HCT116 (cell line): Measurements from ENCODE around the gene LRRC43. TPM values are rescaled to one million over a fixed set of nuclear protein-coding genes. Genes with fewer than 3 reads are reported as not detected.

Source experiments
- ATAC-seq: fragments of 200-7000 bp; cut with Tn5 transposase; 2 replicates; pipeline ENCODE4 v1.9.1; 2020; ENCODE audit warnings: mild to moderate bottlenecking, moderate library complexity
- BruUV-seq: library from RNA; stranded (reverse); fragments of 400-500 nt; replicated peaks from 2 replicates; lab custom pipeline; 2021; lab: Mats Ljungman, UMichigan
- CTCF ChIA-PET: fragments of 300-600 bp; sonication (Branson Sonifier 250); formaldehyde crosslinking; loops from one replicate; lab custom pipeline; 2021; ENCODE audit warnings: antibody characterized with exemption; lab: Charles Lee
- POLR2A ChIA-PET: fragments of 300-600, 350-600 bp; sonication (Branson Sonifier 250); formaldehyde crosslinking; loops from one replicate; lab custom pipeline; 2021; ENCODE audit warnings: antibody characterized with exemption; lab: Charles Lee
- RAD21 ChIA-PET, 2 experiments: fragments of 300-600 bp; sonication (Branson Sonifier 250); formaldehyde crosslinking; loops; one replicate each; lab custom pipeline; 2023; ENCODE audit warnings: low total read pairs in 2 of 2; ENCODE audit not compliant: uncharacterized antibody in 2 of 2, unreplicated experiment in 2 of 2, low non-redundant PET in 1 of 2; lab: Charles Lee
- DNase-seq: peaks from one replicate; pipeline ENCODE4 v3.0.0-alpha.2; 2010; ENCODE audit warnings: low read depth, low spot score
- H2AFZ ChIP-seq: fragments of 200-600 bp; shearing (Covaris generic), sonication (generic); 2 replicates; pipeline ENCODE4 v1.6.1; 2017; ENCODE audit warnings: low read depth, mixed run types, mixed read lengths, antibody characterized with exemption, low read length; ENCODE audit not compliant: poor library complexity, severe bottlenecking
- H3K27ac ChIP-seq: 2 replicates; pipeline ENCODE4 v1.5.1; 2012; ENCODE audit warnings: low read depth, low read length
- H3K27me3 ChIP-seq: fragments of 200-600 bp; sonication (generic); 2 replicates; pipeline ENCODE4 v1.6.1; 2016; ENCODE audit warnings: mixed run types, low read length, mixed read lengths; ENCODE audit not compliant: insufficient read depth
- H3K36me3 ChIP-seq, 2 experiments: fragments of 200-500 bp in 1 of 2; fragments of 200-600 bp in 1 of 2; sonication (Bioruptor generic) in 1 of 2; sonication (generic) in 1 of 2; 2 replicates each; pipeline versions ENCODE4 v1.5.1 to v1.6.1; 2014 to 2016; ENCODE audit warnings: low read length in 2 of 2, inconsistent platforms in 1 of 2, mixed read lengths in 1 of 2, mixed run types in 1 of 2; ENCODE audit not compliant: insufficient read depth in 2 of 2, control insufficient read depth in 1 of 2
- H3K4me1 ChIP-seq, 2 experiments: fragments of 200-600 bp in 1 of 2; sonication (generic) in 1 of 2; 2 replicates each; pipeline versions ENCODE4 v1.5.1 to v1.6.1; 2012 to 2017; ENCODE audit warnings: low read length in 2 of 2, inconsistent platforms in 1 of 2, mild to moderate bottlenecking in 1 of 2, mixed read lengths in 1 of 2, mixed run types in 1 of 2, moderate library complexity in 1 of 2; ENCODE audit not compliant: insufficient read depth in 2 of 2, control insufficient read depth in 1 of 2
- H3K4me2 ChIP-seq: fragments of 200-600 bp; sonication (generic); 2 replicates; pipeline ENCODE4 v1.6.1; 2017; ENCODE audit warnings: mixed run types, low read length, mixed read lengths
- H3K4me3 ChIP-seq, 2 experiments: fragments of 200-600 bp in 1 of 2; sonication (generic) in 1 of 2; replicated peaks in 1 of 2; 2 replicates each; pipeline ENCODE4 v1.5.1; 2011 to 2016; ENCODE audit warnings: low read length in 2 of 2, control low read depth in 1 of 2, low read depth in 1 of 2, mild to moderate bottlenecking in 1 of 2, mixed read lengths in 1 of 2, mixed run types in 1 of 2
- H3K79me2 ChIP-seq: fragments of 200-600 bp; sonication (generic); 2 replicates; pipeline ENCODE4 v1.6.1; 2017; ENCODE audit warnings: mild to moderate bottlenecking, mixed run types, low read length, moderate library complexity, mixed read lengths; ENCODE audit not compliant: insufficient read depth
- H3K9ac ChIP-seq: fragments of 200-600 bp; sonication (generic); 2 replicates; pipeline ENCODE4 v1.6.1; 2016; ENCODE audit warnings: low read length, mixed read lengths
- H3K9me2 ChIP-seq: fragments of 200-600 bp; sonication (generic), shearing (Covaris generic); 2 replicates; pipeline ENCODE4 v1.6.1; 2017; ENCODE audit warnings: mixed run types, mild to moderate bottlenecking, moderate library complexity; ENCODE audit not compliant: insufficient read depth
- H3K9me3 ChIP-seq, 2 experiments: fragments of 200-500 bp in 1 of 2; fragments of 200-600 bp in 1 of 2; sonication (Bioruptor generic) in 1 of 2; sonication (generic) in 1 of 2; 2 replicates each; pipeline ENCODE4 v1.6.1; 2014 to 2017; ENCODE audit warnings: low read length in 2 of 2, mixed read lengths in 2 of 2, inconsistent platforms in 1 of 2, low read depth in 1 of 2, mild to moderate bottlenecking in 1 of 2, mixed run types in 1 of 2, moderate library complexity in 1 of 2; ENCODE audit not compliant: control insufficient read depth in 1 of 2, insufficient read depth in 1 of 2
- H4K20me1 ChIP-seq: fragments of 200-600 bp; sonication (generic), shearing (Covaris generic); 2 replicates; pipeline ENCODE4 v1.6.1; 2017; ENCODE audit warnings: mixed run types, mild to moderate bottlenecking, moderate library complexity; ENCODE audit not compliant: insufficient read depth
- CBX3 ChIP-seq: IDR thresholded peaks from 2 replicates; pipeline ENCODE4 v1.6.1; 2012; ENCODE audit warnings: low read depth
- CEBPB ChIP-seq: IDR thresholded peaks from 2 replicates; pipeline ENCODE4 v1.6.1; 2012; ENCODE audit warnings: low read depth
- ELF1 ChIP-seq: IDR thresholded peaks from 2 replicates; pipeline ENCODE4 v1.6.1; 2012; ENCODE audit warnings: low read depth, borderline replicate concordance
- EZH2 ChIP-seq: fragments of 200-600 bp; sonication (generic); IDR thresholded peaks from 2 replicates; pipeline ENCODE4 v1.6.1; 2017; ENCODE audit warnings: antibody characterized with exemption, mixed run types
- FOSL1 ChIP-seq: IDR thresholded peaks from 2 replicates; pipeline ENCODE4 v1.6.1; 2012; ENCODE audit warnings: low read depth
- JUND ChIP-seq: IDR thresholded peaks from 2 replicates; pipeline ENCODE4 v1.6.1; 2012
- POLR2A ChIP-seq: IDR thresholded peaks from 2 replicates; pipeline ENCODE4 v1.7.0; 2011; ENCODE audit warnings: borderline replicate concordance; ENCODE audit not compliant: insufficient read depth, insufficient read length; ENCODE audit errors: extremely low read depth
- POLR2AphosphoS5 ChIP-seq: IDR thresholded peaks from 2 replicates; pipeline ENCODE4 v1.6.1; 2011; ENCODE audit warnings: mild to moderate bottlenecking, low read depth, low read length, moderate library complexity
- RAD21 ChIP-seq: IDR thresholded peaks from 2 replicates; pipeline ENCODE4 v1.6.1; 2012; ENCODE audit warnings: low read depth, mild to moderate bottlenecking
- SIN3A ChIP-seq: IDR thresholded peaks from 2 replicates; pipeline ENCODE4 v1.6.1; 2012; ENCODE audit warnings: low read depth
- SP1 ChIP-seq: IDR thresholded peaks from 2 replicates; pipeline ENCODE4 v1.6.1; 2012; ENCODE audit warnings: low read depth
- SRF ChIP-seq: IDR thresholded peaks from 2 replicates; pipeline ENCODE4 v1.6.1; 2012; ENCODE audit warnings: low read depth
- YY1 ChIP-seq: IDR thresholded peaks from 2 replicates; pipeline ENCODE4 v1.6.1; 2011; ENCODE audit warnings: low read length, low read depth, moderate library complexity, mild to moderate bottlenecking; ENCODE audit not compliant: insufficient replicate concordance; ENCODE audit errors: extremely low read depth
- ZFX ChIP-seq: fragments of 450-650 bp; IDR thresholded peaks from 2 replicates; pipeline ENCODE4 v1.6.1; 2017
- intact Hi-C: fragments of 100-400 bp; cut with micrococcal nuclease; formaldehyde crosslinking; loops from 2 replicates; pipeline ENCODE4 v1.10.0; 2022
- total RNA-seq: library from RNA; stranded (reverse); gene quantifications from one replicate; pipeline ENCODE4 v1.2.1, GENCODE V29; 2021; ENCODE audit not compliant: unreplicated experiment
- TF ChIP-seq, protein P1 (sequence below): IDR thresholded peaks from 2 replicates; pipeline ENCODE4 v1.6.1; 2012
- TF ChIP-seq, protein P2 (sequence below), 3 experiments: fragments of 200-600 bp in 1 of 3; sonication (generic) in 1 of 3; IDR thresholded peaks in 2 of 3; conservative IDR thresholded peaks in 1 of 3; 2 replicates each; pipeline ENCODE4 v1.5.1; 2012 to 2017; ENCODE audit warnings: low read depth in 2 of 3, low read length in 2 of 3, antibody characterized with exemption in 1 of 3, borderline replicate concordance in 1 of 3, control low read depth in 1 of 3, mild to moderate bottlenecking in 1 of 3, mixed read lengths in 1 of 3, mixed run types in 1 of 3, moderate library complexity in 1 of 3; ENCODE audit not compliant: insufficient read depth in 1 of 3
- TF ChIP-seq, protein P3 (sequence below): IDR thresholded peaks from 2 replicates; pipeline ENCODE4 v1.6.1; 2012; ENCODE audit warnings: low read depth

The LRRC43 gene
- total RNA-seq, 1 experiment from 2014 or later, result not detected

DNA sequence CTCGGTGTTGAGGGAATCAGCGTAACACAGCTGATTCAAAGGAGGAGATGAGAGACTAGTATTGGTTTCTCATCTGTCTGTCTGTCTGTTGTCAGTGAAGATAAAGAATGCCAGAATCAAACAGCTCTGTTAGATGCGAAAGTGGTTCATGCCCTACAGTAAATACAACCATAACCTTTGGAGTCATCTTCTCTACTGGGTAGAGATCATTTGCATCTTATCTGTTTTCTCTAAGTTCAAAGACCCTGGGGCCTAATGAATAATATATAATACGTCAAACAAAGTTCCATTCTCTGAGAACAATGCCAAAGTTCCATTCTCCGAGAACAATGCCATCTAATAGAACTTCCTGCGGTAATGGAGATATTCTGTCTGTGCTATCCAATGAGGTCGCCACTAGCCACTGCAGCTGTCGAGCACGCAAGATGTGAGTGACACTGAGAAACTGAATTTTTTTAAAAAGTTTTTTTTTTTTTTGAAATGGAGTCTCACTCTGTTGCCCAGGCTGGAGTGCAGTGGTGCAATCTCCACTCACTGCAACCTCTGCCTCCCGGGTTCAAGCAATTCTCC, 15.5 kb upstream of the LRRC43 start:
- POLR2A ChIA-PET, result no interaction called here
- H3K9ac ChIP-seq, result no peak overlapping the region
- H2AFZ ChIP-seq, result no peak overlapping the region
- ATAC-seq (no peak), DNase-seq (no peak)
- CTCF ChIA-PET, result no interaction called here
- H3K79me2 ChIP-seq, result no peaks in the 10 kb centered on the region
- H3K9me3 ChIP-seq, result no peaks in the 10 kb centered on the region
- TF ChIP-seq FOSL1 (no peak), ELF1 (no peak), RAD21 (no peak), SRF (no peak), JUND (no peak), YY1 (no peak), SIN3A (no peak), POLR2AphosphoS5 (no peak), EZH2 (no peak)
- no peak overlapping the region for H3K4me2 ChIP-seq
- H3K36me3 ChIP-seq, result no peaks in the 10 kb centered on the region
- H3K27ac ChIP-seq, result no peak overlapping the region
- no peaks in the 10 kb centered on the region for H3K4me1 ChIP-seq
- RAD21 ChIA-PET, result no interaction called here
- no peaks in the 10 kb centered on the region; the same call in 1 of the 2 replicates for H3K27me3 ChIP-seq
- H4K20me1 ChIP-seq, result no peaks in the 10 kb centered on the region
- intact Hi-C loops, result no loop called here
- no peak overlapping the region for H3K4me3 ChIP-seq
- H3K9me2 ChIP-seq, result no peaks in the 10 kb centered on the region
- BruUV-seq, result no TSS peak

DNA sequence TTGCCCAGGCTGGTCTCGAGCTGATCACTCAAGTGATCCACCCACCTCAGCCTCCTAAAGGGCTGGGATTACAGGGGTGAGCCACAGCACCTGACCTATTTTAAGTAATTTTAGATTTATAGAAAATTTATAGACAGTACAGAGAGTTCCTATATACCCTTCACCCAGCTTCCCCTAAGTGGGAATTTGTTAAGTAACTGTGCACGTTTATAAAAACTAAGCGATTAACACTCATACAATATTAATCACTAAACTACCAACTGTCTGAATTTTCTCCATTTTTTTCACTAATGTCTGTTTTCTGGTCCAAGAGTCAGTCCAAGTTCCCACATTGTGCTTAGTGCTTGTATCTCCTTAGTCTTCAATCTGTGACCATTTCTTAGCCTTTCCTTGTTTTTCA, 14.4 kb upstream of the LRRC43 start:
- H3K27ac ChIP-seq, result no peak overlapping the region
- no peaks in the 10 kb centered on the region; the same call in 1 of the 2 replicates for H3K27me3 ChIP-seq
- DNase-seq, result no peak
- BruUV-seq, result no TSS peak
- no peaks in the 10 kb centered on the region for H4K20me1 ChIP-seq
- intact Hi-C loops, result no loop called here
- no peaks in the 10 kb centered on the region for H3K9me3 ChIP-seq
- RAD21 ChIA-PET, result no interaction called here
- no peak overlapping the region for H3K9ac ChIP-seq
- no peak overlapping the region for H3K4me3 ChIP-seq
- ATAC-seq, result no peak
- CTCF ChIA-PET, result no interaction called here
- no peaks in the 10 kb centered on the region for H3K4me1 ChIP-seq
- H3K36me3 ChIP-seq, result no peaks in the 10 kb centered on the region
- POLR2A ChIA-PET, result no interaction called here
- H3K4me2 ChIP-seq, result no peak overlapping the region
- H2AFZ ChIP-seq, result no peak overlapping the region
- H3K79me2 ChIP-seq, result no peaks in the 10 kb centered on the region
- no peaks in the 10 kb centered on the region for H3K9me2 ChIP-seq
- TF ChIP-seq, protein P1, sequence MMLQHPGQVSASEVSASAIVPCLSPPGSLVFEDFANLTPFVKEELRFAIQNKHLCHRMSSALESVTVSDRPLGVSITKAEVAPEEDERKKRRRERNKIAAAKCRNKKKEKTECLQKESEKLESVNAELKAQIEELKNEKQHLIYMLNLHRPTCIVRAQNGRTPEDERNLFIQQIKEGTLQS, result no peak
- no peak for TF ChIP-seq SRF
- TF ChIP-seq FOSL1, result no peak
- TF ChIP-seq, protein P2, sequence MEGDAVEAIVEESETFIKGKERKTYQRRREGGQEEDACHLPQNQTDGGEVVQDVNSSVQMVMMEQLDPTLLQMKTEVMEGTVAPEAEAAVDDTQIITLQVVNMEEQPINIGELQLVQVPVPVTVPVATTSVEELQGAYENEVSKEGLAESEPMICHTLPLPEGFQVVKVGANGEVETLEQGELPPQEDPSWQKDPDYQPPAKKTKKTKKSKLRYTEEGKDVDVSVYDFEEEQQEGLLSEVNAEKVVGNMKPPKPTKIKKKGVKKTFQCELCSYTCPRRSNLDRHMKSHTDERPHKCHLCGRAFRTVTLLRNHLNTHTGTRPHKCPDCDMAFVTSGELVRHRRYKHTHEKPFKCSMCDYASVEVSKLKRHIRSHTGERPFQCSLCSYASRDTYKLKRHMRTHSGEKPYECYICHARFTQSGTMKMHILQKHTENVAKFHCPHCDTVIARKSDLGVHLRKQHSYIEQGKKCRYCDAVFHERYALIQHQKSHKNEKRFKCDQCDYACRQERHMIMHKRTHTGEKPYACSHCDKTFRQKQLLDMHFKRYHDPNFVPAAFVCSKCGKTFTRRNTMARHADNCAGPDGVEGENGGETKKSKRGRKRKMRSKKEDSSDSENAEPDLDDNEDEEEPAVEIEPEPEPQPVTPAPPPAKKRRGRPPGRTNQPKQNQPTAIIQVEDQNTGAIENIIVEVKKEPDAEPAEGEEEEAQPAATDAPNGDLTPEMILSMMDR (IDR thresholded peaks at IDR 0.05 in 2 of 3, conservative IDR thresholded peaks at IDR 0.05 in 1 of 3; ENCODE audit: borderline replicate concordance in 1 of 3, insufficient read depth in 1 of 3, low read depth in 2 of 3, low read length in 2 of 3), result no peak
- TF ChIP-seq EZH2, result no peak
- no peak for TF ChIP-seq POLR2A
- no peak for TF ChIP-seq RAD21
- TF ChIP-seq, protein P3, sequence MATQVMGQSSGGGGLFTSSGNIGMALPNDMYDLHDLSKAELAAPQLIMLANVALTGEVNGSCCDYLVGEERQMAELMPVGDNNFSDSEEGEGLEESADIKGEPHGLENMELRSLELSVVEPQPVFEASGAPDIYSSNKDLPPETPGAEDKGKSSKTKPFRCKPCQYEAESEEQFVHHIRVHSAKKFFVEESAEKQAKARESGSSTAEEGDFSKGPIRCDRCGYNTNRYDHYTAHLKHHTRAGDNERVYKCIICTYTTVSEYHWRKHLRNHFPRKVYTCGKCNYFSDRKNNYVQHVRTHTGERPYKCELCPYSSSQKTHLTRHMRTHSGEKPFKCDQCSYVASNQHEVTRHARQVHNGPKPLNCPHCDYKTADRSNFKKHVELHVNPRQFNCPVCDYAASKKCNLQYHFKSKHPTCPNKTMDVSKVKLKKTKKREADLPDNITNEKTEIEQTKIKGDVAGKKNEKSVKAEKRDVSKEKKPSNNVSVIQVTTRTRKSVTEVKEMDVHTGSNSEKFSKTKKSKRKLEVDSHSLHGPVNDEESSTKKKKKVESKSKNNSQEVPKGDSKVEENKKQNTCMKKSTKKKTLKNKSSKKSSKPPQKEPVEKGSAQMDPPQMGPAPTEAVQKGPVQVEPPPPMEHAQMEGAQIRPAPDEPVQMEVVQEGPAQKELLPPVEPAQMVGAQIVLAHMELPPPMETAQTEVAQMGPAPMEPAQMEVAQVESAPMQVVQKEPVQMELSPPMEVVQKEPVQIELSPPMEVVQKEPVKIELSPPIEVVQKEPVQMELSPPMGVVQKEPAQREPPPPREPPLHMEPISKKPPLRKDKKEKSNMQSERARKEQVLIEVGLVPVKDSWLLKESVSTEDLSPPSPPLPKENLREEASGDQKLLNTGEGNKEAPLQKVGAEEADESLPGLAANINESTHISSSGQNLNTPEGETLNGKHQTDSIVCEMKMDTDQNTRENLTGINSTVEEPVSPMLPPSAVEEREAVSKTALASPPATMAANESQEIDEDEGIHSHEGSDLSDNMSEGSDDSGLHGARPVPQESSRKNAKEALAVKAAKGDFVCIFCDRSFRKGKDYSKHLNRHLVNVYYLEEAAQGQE, result no peak
- TF ChIP-seq CBX3, result no peak
- no peak for TF ChIP-seq ZFX
- no peak for TF ChIP-seq SP1
- no peak for TF ChIP-seq SIN3A
- no peak for TF ChIP-seq CEBPB
- TF ChIP-seq YY1, result no peak
